ENCODE data around the gene MYO15A. TPM values are rescaled to one million over a fixed set of nuclear protein-coding genes. Genes with fewer than 3 reads are reported as not detected.

Gene MYO15A
- total RNA-seq, 2 donors from 2014 or later, result 0.65 to 1.4 TPM

GRCh38 chr17:18087610-18088491 lies 20.7 kb upstream of the MYO15A start, which contains the start of gene DRG2:
DRG2 (plus strand) TSS chr17:18087948; CDS start chr17:18088024, 76 bp downstream.
- peak within 1 kb of the TSS; percentile 96 for H3K27ac Mint-ChIP-seq
- peak; percentile 75 to 86 (median 76) for DNase-seq
- no peaks in the 10 kb centered on the region for H3K27me3 Mint-ChIP-seq
- peaks cover 21% of the 10 kb centered on the region for H3K4me1 Mint-ChIP-seq
- no peaks in the 10 kb centered on the region for H3K9me3 ChIP-seq (ENCODE audit: control insufficient read depth, low read length, poor library complexity, severe bottlenecking)
- H3K4me3 Mint-ChIP-seq, result peak within 1 kb of the TSS; percentile 99
- peaks cover 2% of the 10 kb centered on the region for H3K36me3 Mint-ChIP-seq (ENCODE audit: low read depth)
- peak; percentile 97 for ATAC-seq

GRCh38 chr17:18089613-18090012 lies 18.9 kb upstream of the MYO15A start:
- H3K9me3 ChIP-seq (ENCODE audit: control insufficient read depth, low read length, poor library complexity, severe bottlenecking), result no peaks in the 10 kb centered on the region
- H3K4me1 Mint-ChIP-seq, result peaks cover 27% of the 10 kb centered on the region
- H3K27ac Mint-ChIP-seq, result peak overlapping the region; percentile 96
- DNase-seq (no peak), ATAC-seq (no peak)
- peaks cover 8% of the 10 kb centered on the region for H3K36me3 Mint-ChIP-seq (ENCODE audit: low read depth)
- H3K4me3 Mint-ChIP-seq, result peak overlapping the region; percentile 62
- H3K27me3 Mint-ChIP-seq, result no peaks in the 10 kb centered on the region

GRCh38 chr17:18093616-18094408 lies 14.7 kb upstream of the MYO15A start:
- Mint-ChIP-seq H3K27ac (peak overlapping the region; percentile 79), H3K4me1 (peaks cover 21% of the 10 kb centered on the region), H3K4me3 (no peak overlapping the region), H3K36me3 (ENCODE audit: low read depth) (peaks cover 8% of the 10 kb centered on the region), H3K27me3 (no peaks in the 10 kb centered on the region)
- ATAC-seq (peak; percentile 50), DNase-seq (no peak)
- H3K9me3 ChIP-seq (ENCODE audit: control insufficient read depth, low read length, poor library complexity, severe bottlenecking), result no peaks in the 10 kb centered on the region

- ATAC-seq (no peak), DNase-seq (no peak)
- no peaks in the 10 kb centered on the region for H3K9me3 ChIP-seq (ENCODE audit: control insufficient read depth, low read length, poor library complexity, severe bottlenecking)
- no peak overlapping the region for H3K4me3 Mint-ChIP-seq
- peak overlapping the region; percentile 79 for H3K27ac Mint-ChIP-seq
- peaks cover 20% of the 10 kb centered on the region for H3K4me1 Mint-ChIP-seq
- peaks cover 8% of the 10 kb centered on the region for H3K36me3 Mint-ChIP-seq (ENCODE audit: low read depth)
- no peaks in the 10 kb centered on the region for H3K27me3 Mint-ChIP-seq
Observed at GRCh38 chr17:18094409-18094807, 14.1 kb upstream of the MYO15A start.

- no peaks in the 10 kb centered on the region for H3K9me3 ChIP-seq (ENCODE audit: control insufficient read depth, low read length, poor library complexity, severe bottlenecking)
- no peak overlapping the region for H3K4me3 Mint-ChIP-seq
- H3K27ac Mint-ChIP-seq, result no peak overlapping the region
- H3K27me3 Mint-ChIP-seq, result no peaks in the 10 kb centered on the region
- ATAC-seq (no peak), DNase-seq (no peak)
- H3K4me1 Mint-ChIP-seq, result peaks cover 6% of the 10 kb centered on the region
- H3K36me3 Mint-ChIP-seq (ENCODE audit: low read depth), result peaks cover 5% of the 10 kb centered on the region
Observed at GRCh38 chr17:18099516-18099915, 9.0 kb upstream of the MYO15A start.

GRCh38 chr17:18100616-18101015 lies 7.9 kb upstream of the MYO15A start:
- H3K27ac Mint-ChIP-seq, result no peak overlapping the region
- DNase-seq, result no peak
- no peak overlapping the region for H3K4me3 Mint-ChIP-seq
- peaks cover 4% of the 10 kb centered on the region for H3K4me1 Mint-ChIP-seq
- H3K27me3 Mint-ChIP-seq, result no peaks in the 10 kb centered on the region
- H3K9me3 ChIP-seq (ENCODE audit: control insufficient read depth, low read length, poor library complexity, severe bottlenecking), result no peaks in the 10 kb centered on the region
- no peak for ATAC-seq
- peaks cover 7% of the 10 kb centered on the region for H3K36me3 Mint-ChIP-seq (ENCODE audit: low read depth)

- Mint-ChIP-seq H3K36me3 (ENCODE audit: low read depth) (peaks cover 5% of the 10 kb centered on the region), H3K4me3 (no peak overlapping the region), H3K27ac (no peak overlapping the region), H3K27me3 (no peaks in the 10 kb centered on the region), H3K4me1 (no peaks in the 10 kb centered on the region)
- DNase-seq (no peak), ATAC-seq (no peak)
- H3K9me3 ChIP-seq (ENCODE audit: control insufficient read depth, low read length, poor library complexity, severe bottlenecking), result no peaks in the 10 kb centered on the region
Observed at GRCh38 chr17:18101828-18102227, 6.7 kb upstream of the MYO15A start.

- H3K36me3 Mint-ChIP-seq (ENCODE audit: low read depth), result peaks cover 8% of the 10 kb centered on the region
- no peaks in the 10 kb centered on the region for H3K9me3 ChIP-seq (ENCODE audit: control insufficient read depth, low read length, poor library complexity, severe bottlenecking)
- H3K4me3 Mint-ChIP-seq, result no peak overlapping the region
- no peak for DNase-seq
- H3K4me1 Mint-ChIP-seq, result no peaks in the 10 kb centered on the region
- no peaks in the 10 kb centered on the region for H3K27me3 Mint-ChIP-seq
- ATAC-seq, result no peak
- no peak overlapping the region for H3K27ac Mint-ChIP-seq
Observed at GRCh38 chr17:18102640-18103039, 5.9 kb upstream of the MYO15A start.

GRCh38 chr17:18105027-18105426 lies 3.5 kb upstream of the MYO15A start:
- H3K9me3 ChIP-seq (ENCODE audit: control insufficient read depth, low read length, poor library complexity, severe bottlenecking), result no peaks in the 10 kb centered on the region
- DNase-seq, result no peak
- peaks cover 2% of the 10 kb centered on the region for H3K4me1 Mint-ChIP-seq
- no peaks in the 10 kb centered on the region for H3K27me3 Mint-ChIP-seq
- no peak overlapping the region for H3K4me3 Mint-ChIP-seq
- no peak for ATAC-seq
- H3K27ac Mint-ChIP-seq, result no peak overlapping the region
- H3K36me3 Mint-ChIP-seq (ENCODE audit: low read depth), result peaks cover 8% of the 10 kb centered on the region

- DNase-seq, result no peak
- Mint-ChIP-seq H3K27ac (no peak overlapping the region), H3K36me3 (ENCODE audit: low read depth) (peaks cover 8% of the 10 kb centered on the region), H3K27me3 (no peaks in the 10 kb centered on the region), H3K4me1 (peaks cover 2% of the 10 kb centered on the region), H3K4me3 (no peak overlapping the region)
- ATAC-seq, result no peak
- no peaks in the 10 kb centered on the region for H3K9me3 ChIP-seq (ENCODE audit: control insufficient read depth, low read length, poor library complexity, severe bottlenecking)
Observed at GRCh38 chr17:18105595-18105994, 3.0 kb upstream of the MYO15A start.

- DNase-seq (no peak), ATAC-seq (no peak)
- Mint-ChIP-seq H3K36me3 (ENCODE audit: low read depth) (peaks cover 8% of the 10 kb centered on the region), H3K4me3 (no peak overlapping the region), H3K27me3 (no peaks in the 10 kb centered on the region), H3K4me1 (peaks cover 2% of the 10 kb centered on the region), H3K27ac (no peak overlapping the region)
- no peaks in the 10 kb centered on the region for H3K9me3 ChIP-seq (ENCODE audit: control insufficient read depth, low read length, poor library complexity, severe bottlenecking)
Observed at GRCh38 chr17:18106211-18106610, 2.3 kb upstream of the MYO15A start.

GRCh38 chr17:18107061-18107790 lies 1.3 kb upstream of the MYO15A start:
- Mint-ChIP-seq H3K4me1 (peaks cover 2% of the 10 kb centered on the region), H3K4me3 (no peak overlapping the region), H3K27ac (peak overlapping the region; percentile 16), H3K27me3 (no peaks in the 10 kb centered on the region), H3K36me3 (ENCODE audit: low read depth) (peaks cover 8% of the 10 kb centered on the region)
- no peaks in the 10 kb centered on the region for H3K9me3 ChIP-seq (ENCODE audit: control insufficient read depth, low read length, poor library complexity, severe bottlenecking)
- no peak for DNase-seq
- no peak for ATAC-seq

- no peaks in the 10 kb centered on the region for H3K9me3 ChIP-seq (ENCODE audit: control insufficient read depth, low read length, poor library complexity, severe bottlenecking)
- no peaks in the 10 kb centered on the region for H3K27me3 Mint-ChIP-seq
- DNase-seq (no peak), ATAC-seq (no peak)
- peaks cover 8% of the 10 kb centered on the region for H3K36me3 Mint-ChIP-seq (ENCODE audit: low read depth)
- no peak overlapping the region for H3K4me3 Mint-ChIP-seq
- peak overlapping the region; percentile 16 for H3K27ac Mint-ChIP-seq
- peaks cover 2% of the 10 kb centered on the region for H3K4me1 Mint-ChIP-seq
Observed at GRCh38 chr17:18107971-18108370, 585 bp upstream of the MYO15A start.

Measured in T-helper 17 cell (primary cell).